ENCODE results near the gene UBE2D3.
"Not testable (repeated sequence)": the region's sequence is repeated elsewhere in the genome, so short reads cannot be mapped to it uniquely, and the experiment has no call there.

The UBE2D3 gene

GRCh38 chr4:102826890-102827673, at the start of gene UBE2D3:
UBE2D3 (minus strand) TSS chr4:102827551; CDS start chr4:102826508, 1,043 bp downstream.
- DNase-seq (ENCODE audit: low spot score), result peak; percentile 73

DNA sequence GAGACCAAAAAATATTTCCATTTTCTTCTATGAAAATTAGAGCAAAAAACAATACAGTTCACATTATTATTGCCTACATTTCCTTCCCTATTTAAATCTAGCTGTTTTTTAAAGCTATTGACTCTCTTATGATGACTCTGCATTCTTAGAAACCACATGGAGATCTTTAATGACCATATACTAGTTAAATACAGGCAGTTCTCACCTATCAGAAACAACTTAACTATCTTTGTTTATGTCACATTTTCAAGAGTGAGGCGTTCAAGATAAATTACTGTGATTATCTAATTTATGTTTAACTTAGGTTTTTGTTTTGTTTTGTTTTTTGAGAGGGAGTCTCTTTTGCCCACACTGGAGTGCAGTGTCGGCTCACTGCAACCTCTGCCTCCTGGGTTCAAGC, 44.4 kb upstream of the UBE2D3 start:
- no peak for DNase-seq (ENCODE audit: low spot score)

GRCh38 chr4:102869569-102870197, 42.3 kb upstream of the UBE2D3 start:
- DNase-seq (ENCODE audit: low spot score), result no peak

DNA sequence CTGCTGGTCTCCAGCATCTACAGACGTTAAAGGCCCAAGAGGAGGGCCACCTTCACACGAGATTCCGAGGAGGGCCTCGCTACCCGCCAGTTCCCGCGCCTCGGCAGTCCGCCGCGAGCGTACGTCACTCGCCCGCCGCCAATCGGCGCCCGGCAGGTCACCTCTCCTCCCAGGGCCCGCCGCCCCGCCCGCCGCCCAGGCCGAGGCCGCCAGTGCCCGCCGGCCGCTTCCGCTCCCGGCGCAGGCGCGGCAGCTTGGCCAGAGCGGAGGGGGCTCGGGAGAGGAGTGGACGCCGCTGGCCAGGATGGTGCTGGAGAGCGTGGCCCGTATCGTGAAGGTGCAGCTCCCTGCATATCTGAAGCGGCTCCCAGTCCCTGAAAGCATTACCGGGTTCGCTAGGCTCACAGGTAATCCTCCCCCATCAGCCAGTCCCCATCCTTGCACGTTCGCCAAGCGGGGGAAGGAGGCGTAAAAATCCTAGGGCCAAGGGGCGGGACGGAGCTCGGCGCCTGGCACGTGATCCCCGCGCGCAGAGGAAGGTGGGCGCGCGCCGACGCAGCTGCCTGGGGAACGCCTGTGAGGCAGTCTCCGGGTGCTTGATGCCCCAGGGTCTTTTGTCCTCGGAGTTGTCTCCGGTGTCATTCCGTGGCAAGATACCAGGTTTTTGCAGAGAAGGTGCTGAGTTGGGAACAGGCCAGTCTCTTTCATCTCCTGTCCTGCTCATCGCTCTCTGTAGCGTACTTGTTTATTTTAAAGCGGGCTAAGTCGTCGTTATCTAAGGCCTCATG, 41.6 kb upstream of the UBE2D3 start, which contains the start of gene CISD2:
Gene CISD2 (plus strand): TSS at position 212 of the 788 bp plus-strand sequence. CDS start 93 bp downstream, at position 305.
- peak; percentile 90 for DNase-seq (ENCODE audit: low spot score)

DNA sequence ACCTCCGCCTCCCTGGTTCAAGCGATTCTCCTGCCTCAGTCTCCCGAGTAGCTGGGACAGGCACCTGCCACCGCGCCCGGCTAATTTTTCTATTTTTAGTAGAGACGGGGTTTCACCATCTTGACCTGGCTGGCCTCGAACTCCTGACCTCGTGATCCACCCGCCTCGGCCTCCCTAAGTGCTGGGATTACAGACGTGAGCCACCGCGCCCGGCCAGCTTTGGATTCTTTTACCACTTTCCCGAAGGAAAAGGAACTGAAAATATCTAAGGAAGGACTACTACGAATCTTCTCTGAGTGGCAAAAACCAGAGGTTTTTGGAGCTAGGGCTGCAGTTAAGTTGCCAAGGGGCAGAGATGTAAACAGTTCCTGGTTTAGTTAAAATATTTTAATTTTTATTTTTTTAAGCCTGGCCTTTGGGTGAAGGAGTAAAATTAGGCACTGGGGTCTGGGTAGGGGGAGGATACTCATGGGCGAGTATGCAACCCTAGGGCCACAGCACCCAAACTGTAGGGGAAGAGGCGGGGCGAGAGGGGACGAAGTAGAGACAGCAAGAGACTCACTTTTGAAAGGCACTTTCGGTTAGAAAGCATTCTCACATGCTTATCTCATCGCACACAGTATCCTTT, 40.9 kb upstream of the UBE2D3 start:
- DNase-seq (ENCODE audit: low spot score), result no peak

- DNase-seq (ENCODE audit: low spot score), result no peak
Measured at GRCh38 chr4:102867278-102868152, 40.2 kb upstream of the UBE2D3 start.

- not testable (repeated sequence) for DNase-seq (ENCODE audit: low spot score)
Measured at GRCh38 chr4:102865327-102865726, 38.0 kb upstream of the UBE2D3 start.

- DNase-seq (ENCODE audit: low spot score), result no peak
Measured at GRCh38 chr4:102862747-102863146, 35.4 kb upstream of the UBE2D3 start.

- DNase-seq (ENCODE audit: low spot score), result peak; percentile 14
Measured at GRCh38 chr4:102862016-102862415, 34.7 kb upstream of the UBE2D3 start.

DNA sequence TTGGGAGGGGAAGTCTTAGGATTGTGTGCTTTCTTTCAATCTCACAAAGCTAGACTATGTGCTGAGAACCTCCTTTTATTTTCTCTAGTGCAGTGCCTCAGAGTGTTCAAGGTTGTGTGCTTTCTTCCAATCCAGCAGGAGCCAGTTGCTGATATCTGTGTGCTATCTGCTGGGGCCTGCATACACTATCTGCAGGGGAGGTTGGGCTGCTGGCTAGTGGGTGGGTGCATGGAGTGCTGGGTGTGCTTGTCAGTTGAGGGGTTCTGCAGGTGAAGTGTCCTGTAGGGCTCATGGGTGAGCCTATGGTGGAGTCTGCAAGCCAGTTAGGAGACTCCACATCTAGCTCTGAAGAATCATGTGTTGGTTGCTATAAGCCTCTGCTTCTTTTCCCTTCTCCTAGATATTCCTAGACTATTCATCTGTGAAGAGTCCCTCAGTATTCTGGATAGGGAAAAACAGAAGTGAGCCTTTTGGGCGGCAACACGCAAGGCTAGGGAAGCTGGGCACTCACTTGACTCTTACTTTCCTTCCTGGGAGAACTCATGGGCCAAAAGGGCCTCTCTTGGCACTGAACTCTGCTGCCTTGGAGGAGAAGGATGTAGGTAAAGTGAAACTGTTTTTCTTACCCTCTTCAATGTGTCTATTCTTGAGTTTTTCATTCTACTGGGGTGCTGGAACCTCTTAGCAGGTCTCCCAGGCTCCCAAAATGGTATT, 33.4 kb upstream of the UBE2D3 start:
- no peak for DNase-seq (ENCODE audit: low spot score)

DNA sequence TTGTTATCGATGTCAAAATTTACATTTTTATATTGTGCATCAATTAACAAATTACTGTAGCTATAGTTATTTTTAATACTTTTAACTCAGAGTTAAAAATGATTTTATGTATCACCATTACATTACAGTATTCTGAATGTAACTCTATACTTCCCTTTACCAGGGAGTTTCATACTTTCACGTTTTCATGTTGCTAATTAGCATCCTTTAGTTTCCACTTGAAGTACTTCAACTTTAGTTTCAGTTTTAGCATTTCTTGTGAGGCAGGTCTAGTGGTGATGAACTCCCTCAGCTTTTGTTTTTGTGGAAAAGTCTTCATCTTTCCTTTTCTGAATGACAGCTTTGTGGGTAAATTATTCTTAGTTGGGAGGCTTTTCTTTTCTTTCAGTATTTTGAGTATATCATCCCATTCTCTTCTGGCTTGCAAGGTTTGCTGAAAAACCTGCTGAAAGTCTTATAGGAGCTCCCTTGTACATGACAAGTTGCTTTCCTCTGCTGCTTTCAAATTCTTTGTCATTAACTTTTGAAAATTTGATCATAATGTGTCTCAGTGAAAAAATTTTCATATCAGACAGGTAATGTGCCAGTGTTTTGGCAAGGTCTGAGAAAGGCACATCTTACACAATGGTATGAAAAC, 31.6 kb upstream of the UBE2D3 start:
- no peak for DNase-seq (ENCODE audit: low spot score)

- no peak for DNase-seq (ENCODE audit: low spot score)
Measured at GRCh38 chr4:102850370-102850769, 23.0 kb upstream of the UBE2D3 start.

GRCh38 chr4:102849579-102850104, 22.3 kb upstream of the UBE2D3 start:
- DNase-seq (ENCODE audit: low spot score), result no peak

DNA sequence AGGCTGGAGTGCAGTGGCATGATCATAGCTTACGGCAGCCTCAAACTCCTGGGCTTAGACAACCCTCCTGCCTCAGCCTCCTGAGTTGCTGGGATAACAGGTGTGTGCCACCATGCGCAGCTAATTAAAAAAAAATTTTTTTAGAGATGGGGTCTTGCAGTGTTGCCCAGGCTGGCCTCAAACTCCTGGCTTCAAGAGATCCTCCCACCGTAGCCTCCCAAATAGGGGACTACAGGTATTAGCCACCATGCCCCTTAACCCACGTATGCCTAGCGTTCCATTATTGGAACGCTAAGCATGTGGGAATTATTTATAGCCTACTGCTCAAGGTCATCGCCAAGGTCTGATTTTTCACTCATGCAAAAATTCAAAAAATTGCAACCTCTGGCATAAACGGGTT, 20.3 kb upstream of the UBE2D3 start:
- no peak for DNase-seq (ENCODE audit: low spot score)

GRCh38 chr4:102843938-102844337, 16.6 kb upstream of the UBE2D3 start:
- no peak for DNase-seq (ENCODE audit: low spot score)

DNA sequence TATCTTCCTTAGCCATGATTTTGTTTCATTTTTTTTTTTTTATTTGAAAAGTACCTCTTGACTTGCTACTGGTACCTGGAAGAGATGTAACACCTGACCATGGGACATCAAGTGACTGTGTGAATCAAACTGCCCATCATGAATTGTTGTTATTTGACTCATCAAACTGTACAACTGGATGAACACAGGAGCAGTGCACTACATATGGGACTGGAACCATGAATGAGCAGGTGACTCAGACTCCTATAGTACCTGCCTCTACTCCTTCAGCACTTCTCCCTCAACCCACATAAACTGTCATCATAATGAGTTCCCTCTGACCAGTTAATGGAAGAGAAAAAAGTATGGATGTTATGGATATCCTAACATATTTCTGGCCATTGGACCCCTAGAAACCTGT, 15.9 kb upstream of the UBE2D3 start:
- no peak for DNase-seq (ENCODE audit: low spot score)

DNA sequence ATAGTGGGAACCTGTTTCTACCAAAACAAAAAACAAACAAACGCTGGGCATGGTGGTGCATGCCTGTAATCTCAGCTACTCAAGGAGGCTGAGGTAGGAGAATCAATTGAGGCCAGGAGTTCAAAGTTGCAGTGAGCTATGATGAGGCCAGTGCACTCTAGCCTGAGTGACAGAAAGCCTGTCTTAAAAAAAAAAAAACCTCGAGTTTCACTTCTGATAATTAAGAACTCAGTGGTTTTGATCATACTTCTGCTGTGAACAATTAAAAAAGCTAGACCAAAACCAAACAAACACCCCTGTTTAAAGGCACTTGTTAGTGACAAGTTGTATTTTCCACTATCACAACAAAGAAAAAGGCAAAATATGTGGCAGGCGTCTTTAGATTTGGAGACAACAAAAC, 15.0 kb upstream of the UBE2D3 start:
- DNase-seq (ENCODE audit: low spot score), result no peak

GRCh38 chr4:102836596-102836995, 9.2 kb upstream of the UBE2D3 start:
- DNase-seq (ENCODE audit: low spot score), result no peak

GRCh38 chr4:102832667-102833066, 5.3 kb upstream of the UBE2D3 start:
- DNase-seq (ENCODE audit: low spot score), result no peak

DNA sequence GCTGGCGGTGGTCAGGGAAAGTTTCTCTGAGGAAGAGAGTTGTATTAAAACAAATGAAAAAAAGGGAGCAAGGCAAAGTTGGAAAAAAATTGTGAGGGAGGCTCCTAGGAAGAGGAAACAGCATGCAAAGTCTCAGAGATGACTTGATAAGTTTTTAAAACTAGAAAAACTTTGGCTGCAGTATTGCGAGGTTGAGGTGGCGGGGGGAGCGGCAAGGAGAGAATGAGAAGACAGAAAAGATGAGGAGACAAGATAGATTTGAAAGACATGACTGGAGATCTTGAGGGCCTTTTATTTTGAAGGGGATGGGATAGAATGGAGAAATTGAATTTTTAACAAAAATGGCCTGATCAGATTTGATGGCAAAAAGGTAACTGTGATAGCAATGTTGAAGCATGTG, 4.8 kb upstream of the UBE2D3 start:
- DNase-seq (ENCODE audit: low spot score), result no peak
